ENCODE measurements around the gene LMF1.
"Not testable (repeated sequence)": the region's sequence is repeated elsewhere in the genome, so short reads cannot be mapped to it uniquely, and the experiment has no call there.

LMF1 gene

GRCh38 chr16:948767-949166 lies 22.0 kb downstream of the LMF1 start:
- not testable (repeated sequence) for DNase-seq (ENCODE audit: low spot score)

- not testable (repeated sequence) for DNase-seq (ENCODE audit: low spot score)
Measured at GRCh38 chr16:947922-948303, 22.9 kb downstream of the LMF1 start.

- no peak for DNase-seq (ENCODE audit: low spot score)
Measured at GRCh38 chr16:947255-947921, 23.4 kb downstream of the LMF1 start.

- DNase-seq (ENCODE audit: low spot score), result no peak
Measured at GRCh38 chr16:946048-946395, 24.8 kb downstream of the LMF1 start.

- DNase-seq (ENCODE audit: low spot score), result no peak
Measured at GRCh38 chr16:945271-946047, 25.3 kb downstream of the LMF1 start.

DNA sequence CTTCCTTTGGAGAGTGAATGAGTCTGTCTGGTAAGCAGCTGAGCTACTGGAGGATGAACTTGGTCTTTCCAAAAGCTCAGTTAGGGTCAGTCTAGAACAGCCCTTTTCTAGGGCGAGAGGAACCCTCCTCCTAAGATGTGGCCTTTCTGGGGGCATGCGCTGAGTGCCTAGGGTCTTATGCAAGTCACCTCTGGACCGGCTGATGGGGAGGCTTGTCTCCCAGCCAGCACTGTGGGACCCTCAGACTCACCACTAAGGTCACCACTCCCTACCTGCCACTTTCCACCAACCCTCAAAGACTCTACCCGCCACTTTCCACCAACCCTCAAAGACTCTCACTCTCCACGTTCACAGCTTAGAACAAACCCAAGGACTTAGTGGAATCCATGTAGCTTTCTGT lies 26.8 kb downstream of the LMF1 start:
- no peak for DNase-seq (ENCODE audit: low spot score)

DNA sequence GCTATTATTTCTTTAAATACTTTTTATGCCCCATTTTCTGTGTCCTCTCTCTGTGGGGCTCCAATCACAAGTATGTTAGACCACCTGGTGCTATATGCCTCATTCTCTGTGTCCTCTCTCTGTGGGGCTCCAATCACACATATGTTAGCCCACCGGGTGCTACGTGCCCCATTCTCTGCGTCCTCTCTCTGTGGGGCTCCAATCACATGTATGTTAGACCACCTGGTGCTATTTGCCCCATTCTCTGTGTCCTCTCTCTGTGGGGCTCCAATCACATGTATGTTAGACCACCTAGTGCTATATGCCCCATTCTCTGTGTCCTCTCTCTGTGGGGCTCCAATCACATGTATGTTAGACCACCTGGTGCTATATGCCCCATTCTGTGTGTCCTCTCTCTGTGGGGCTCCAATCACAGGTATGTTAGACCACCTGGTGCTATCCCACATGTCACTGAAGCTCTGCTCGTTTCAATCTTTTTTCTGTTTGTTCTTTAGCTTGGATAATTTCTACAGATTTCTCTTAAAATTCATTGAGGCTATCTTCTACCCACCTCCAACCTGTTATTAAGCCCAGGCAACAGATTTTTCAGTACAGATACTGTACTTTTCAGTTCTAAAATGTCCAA lies 28.2 kb downstream of the LMF1 start:
- DNase-seq (ENCODE audit: low spot score), result no peak

- DNase-seq (ENCODE audit: low spot score), result no peak
Measured at GRCh38 chr16:939941-940340, 30.8 kb downstream of the LMF1 start.

DNA sequence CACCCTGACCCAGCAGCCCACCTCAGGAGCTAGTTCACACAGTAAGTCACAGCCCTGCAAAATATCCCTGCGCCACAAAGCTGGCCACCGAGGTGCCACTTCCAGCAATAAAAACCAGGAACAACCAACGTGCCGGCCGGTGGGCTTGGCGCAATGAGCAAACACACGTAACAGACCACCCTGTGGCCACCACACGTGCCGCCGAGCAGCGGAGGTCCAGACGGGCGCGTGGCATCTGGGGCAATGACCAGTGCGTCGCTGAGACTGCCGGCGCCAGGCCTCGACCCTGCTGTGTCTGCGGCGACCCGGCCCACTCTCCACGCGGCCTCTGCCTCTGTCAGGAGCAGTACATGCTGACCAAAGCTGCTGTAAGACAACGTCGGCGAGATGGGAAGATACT lies 31.5 kb downstream of the LMF1 start:
- DNase-seq (ENCODE audit: low spot score), result no peak

GRCh38 chr16:938752-939151 lies 32.0 kb downstream of the LMF1 start:
- no peak for DNase-seq (ENCODE audit: low spot score)

- no peak for DNase-seq (ENCODE audit: low spot score)
Measured at GRCh38 chr16:938136-938535, 32.6 kb downstream of the LMF1 start.

GRCh38 chr16:937723-938122 lies 33.1 kb downstream of the LMF1 start:
- DNase-seq (ENCODE audit: low spot score), result no peak

GRCh38 chr16:937311-937710 lies 33.5 kb downstream of the LMF1 start:
- DNase-seq (ENCODE audit: low spot score), result no peak

DNA sequence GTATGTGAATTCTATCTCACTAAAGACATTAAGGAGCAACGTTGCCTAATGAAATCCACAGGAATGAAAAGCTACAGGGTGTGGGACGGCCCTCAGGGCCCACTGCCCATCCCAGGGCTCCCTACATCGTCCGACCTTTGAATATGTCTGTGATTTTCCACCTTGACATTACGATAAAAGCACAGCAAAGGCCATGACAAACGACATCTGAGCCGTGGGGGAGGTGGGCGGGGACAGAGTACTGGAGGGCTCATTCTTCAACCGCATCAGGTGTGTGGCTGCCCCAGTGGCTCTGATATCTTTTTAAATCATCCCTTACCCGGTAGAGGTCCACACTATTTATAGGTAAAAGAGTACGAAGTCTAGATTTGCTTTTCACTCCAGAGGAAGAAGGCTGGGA lies 35.1 kb downstream of the LMF1 start:
- DNase-seq (ENCODE audit: low spot score), result no peak

DNA sequence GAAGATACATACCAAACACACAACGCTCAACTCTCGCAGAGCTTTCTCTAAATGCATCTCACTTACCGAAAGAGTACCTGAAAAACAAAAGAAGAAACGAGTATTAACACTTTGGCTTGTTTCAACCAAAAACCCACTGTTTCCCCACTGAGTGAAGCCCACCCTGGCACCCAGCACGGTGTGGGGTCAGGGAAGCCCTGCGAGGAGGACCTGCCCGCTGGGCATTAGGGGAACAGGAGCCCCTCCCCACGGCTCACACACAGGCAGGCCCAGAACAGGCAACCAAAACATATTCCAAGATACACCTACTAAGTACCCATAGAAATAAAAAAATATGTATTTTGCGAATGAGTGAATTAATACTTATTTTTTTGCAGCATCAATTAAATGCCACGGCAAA lies 36.6 kb downstream of the LMF1 start:
- DNase-seq (ENCODE audit: low spot score), result no peak

- DNase-seq (ENCODE audit: low spot score), result no peak
Measured at GRCh38 chr16:933581-933980, 37.2 kb downstream of the LMF1 start.

DNA sequence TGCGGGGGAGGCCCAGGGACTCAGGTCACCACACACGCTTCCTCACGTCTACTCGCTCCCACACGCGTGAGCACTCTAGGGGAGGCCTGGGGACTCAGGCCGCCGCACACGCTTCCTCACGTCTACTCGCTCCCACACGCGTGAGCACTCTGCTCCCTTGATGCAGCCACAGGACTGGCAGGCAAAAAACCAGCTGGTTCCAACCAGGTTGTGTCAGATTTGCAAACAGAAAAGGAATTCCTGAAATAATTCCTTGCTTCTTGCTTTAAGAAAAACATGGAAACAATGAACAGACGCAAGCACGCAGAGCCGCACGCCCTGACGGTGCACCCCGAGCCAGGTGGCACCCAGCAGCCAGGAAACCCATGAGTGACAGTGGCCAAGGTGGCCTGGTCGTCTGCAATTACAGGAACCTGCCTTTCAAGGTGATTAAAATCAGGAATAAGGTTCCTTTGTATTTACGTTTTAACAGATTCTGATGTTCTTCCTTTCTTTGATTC lies 37.9 kb downstream of the LMF1 start:
- DNase-seq (ENCODE audit: low spot score), result no peak

- no peak for DNase-seq (ENCODE audit: low spot score)
Measured at GRCh38 chr16:931626-932500, 38.9 kb downstream of the LMF1 start.

GRCh38 chr16:931171-931570 lies 39.6 kb downstream of the LMF1 start:
- no peak for DNase-seq (ENCODE audit: low spot score)

GRCh38 chr16:930511-930910 lies 40.3 kb downstream of the LMF1 start:
- DNase-seq (ENCODE audit: low spot score), result no peak

DNA sequence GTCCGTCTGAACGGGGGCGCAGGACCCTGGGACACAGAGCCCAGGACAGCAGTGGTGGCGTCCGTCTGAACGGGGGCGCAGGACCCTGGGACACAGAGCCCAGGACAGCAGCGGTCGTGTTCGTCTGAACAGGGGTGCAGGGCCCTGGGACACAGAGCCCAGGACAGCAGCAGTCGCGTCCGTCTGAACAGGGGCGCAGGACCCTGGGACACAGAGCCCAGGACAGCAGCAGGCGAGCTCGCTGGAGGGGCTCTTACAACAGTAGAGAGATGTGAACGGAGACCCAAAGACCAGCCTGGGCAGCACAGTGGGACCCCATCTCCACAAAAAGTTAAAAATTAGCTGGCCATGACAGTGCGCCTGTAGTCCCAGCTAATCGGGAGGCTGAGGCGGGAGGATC lies 40.7 kb downstream of the LMF1 start:
- DNase-seq (ENCODE audit: low spot score), result no peak

All from iPS-NIHi11 (cell line).